GM23338 (cell line): ENCODE measurements around the gene REPIN1. TPM values are rescaled to one million over a fixed set of nuclear protein-coding genes. Genes with fewer than 3 reads are reported as not detected.

ENCODE experiments used
- ATAC-seq: fragments of 200-7000 bp; cut with Tn5 transposase; 3 replicates; pipeline ENCODE4 v1.9.1; 2020
- DNase-seq: peaks from one replicate; pipeline ENCODE4 v3.0.0-alpha.2; 2015; ENCODE audit warnings: low spot score
- H2AFZ ChIP-seq: fragments of 200-600 bp; sonication (generic); 2 replicates; pipeline ENCODE4 v1.8.0; 2016; ENCODE audit warnings: antibody characterized with exemption, mild to moderate bottlenecking, moderate library complexity
- H3F3A ChIP-seq: fragments of 200-600 bp; sonication (generic); replicated peaks from 2 replicates; pipeline ENCODE4 v1.8.0; 2017; ENCODE audit warnings: antibody characterized with exemption, mixed run types, low read depth
- H3K27ac ChIP-seq: fragments of 200-600 bp; sonication (generic); 2 replicates; pipeline ENCODE4 v1.6.1; 2016; ENCODE audit warnings: low read depth
- H3K27me3 ChIP-seq: fragments of 200-600 bp; sonication (generic); 2 replicates; pipeline ENCODE4 v1.8.0; 2016; ENCODE audit warnings: mild to moderate bottlenecking, mixed run types, moderate library complexity; ENCODE audit not compliant: insufficient read depth
- H3K36me3 ChIP-seq: fragments of 200-600 bp; sonication (generic); 2 replicates; pipeline ENCODE4 v1.8.0; 2016; ENCODE audit warnings: mild to moderate bottlenecking; ENCODE audit not compliant: insufficient read depth
- H3K4me1 ChIP-seq: fragments of 200-600 bp; sonication (generic); 2 replicates; pipeline ENCODE4 v1.8.0; 2016; ENCODE audit warnings: mild to moderate bottlenecking, moderate library complexity; ENCODE audit not compliant: insufficient read depth
- H3K4me2 ChIP-seq: fragments of 200-600 bp; sonication (generic); 2 replicates; pipeline ENCODE4 v1.7.1; 2017; ENCODE audit warnings: mixed run types
- H3K4me3 ChIP-seq: fragments of 200-600 bp; sonication (generic); 2 replicates; pipeline ENCODE4 v1.6.1; 2016; ENCODE audit warnings: mixed run types
- H3K79me2 ChIP-seq: fragments of 200-600 bp; sonication (generic); replicated peaks from 2 replicates; pipeline ENCODE4 v1.8.0; 2017; ENCODE audit warnings: mild to moderate bottlenecking; ENCODE audit not compliant: insufficient read depth
- H3K9me2 ChIP-seq: fragments of 200-600 bp; sonication (generic); 2 replicates; pipeline ENCODE4 v1.8.0; 2017; ENCODE audit not compliant: insufficient read depth
- H4K20me1 ChIP-seq: fragments of 200-600 bp; sonication (generic); replicated peaks from 2 replicates; pipeline ENCODE4 v1.8.0; 2017; ENCODE audit warnings: mild to moderate bottlenecking; ENCODE audit not compliant: insufficient read depth
- H3K27ac Mint-ChIP-seq: 2 replicates; pipeline ENCODE4 v1.8.0; 2020; ENCODE audit warnings: inconsistent platforms, mild to moderate bottlenecking, moderate library complexity, mixed read lengths
- H3K27me3 Mint-ChIP-seq: 3 replicates; pipeline ENCODE4 v1.8.0; 2022; ENCODE audit warnings: low read depth, mild to moderate bottlenecking, moderate library complexity, mixed read lengths, inconsistent platforms; ENCODE audit not compliant: insufficient read depth, poor library complexity
- H3K36me3 Mint-ChIP-seq: 3 replicates; pipeline ENCODE4 v1.8.0; 2021; ENCODE audit warnings: low read depth, mild to moderate bottlenecking, inconsistent platforms, moderate library complexity, mixed read lengths
- H3K4me1 Mint-ChIP-seq: 3 replicates; pipeline ENCODE4 v1.8.0; 2020; ENCODE audit warnings: mild to moderate bottlenecking, inconsistent platforms, mixed read lengths
- H3K4me3 Mint-ChIP-seq: 3 replicates; pipeline ENCODE4 v1.8.0; 2021; ENCODE audit warnings: moderate library complexity, mild to moderate bottlenecking, inconsistent platforms, mixed read lengths
- H3K9me3 Mint-ChIP-seq: 3 replicates; pipeline ENCODE4 v1.8.0; 2020; ENCODE audit warnings: moderate library complexity, mild to moderate bottlenecking, inconsistent platforms, mixed read lengths
- CREB1 ChIP-seq: fragments of 250-450 bp; sonication (Bioruptor Pico); IDR thresholded peaks from 2 replicates; pipeline ENCODE4 v1.5.0; 2020; ENCODE audit warnings: low read depth, mild to moderate bottlenecking, moderate library complexity
- ETS1 ChIP-seq: IDR thresholded peaks from 2 replicates; pipeline ENCODE4 v1.6.1; 2016; ENCODE audit warnings: antibody characterized with exemption
- EZH2 ChIP-seq: fragments of 200-600 bp; sonication (generic); IDR thresholded peaks from one replicate; pipeline ENCODE4 v1.8.0; 2017; ENCODE audit warnings: antibody characterized with exemption, mild to moderate bottlenecking, low read depth; ENCODE audit not compliant: unreplicated experiment
- EZH2phosphoT487 ChIP-seq: fragments of 200-600 bp; sonication (generic); IDR thresholded peaks from one replicate; pipeline ENCODE4 v1.8.1; 2018; ENCODE audit warnings: antibody characterized with exemption; ENCODE audit not compliant: unreplicated experiment
- JUNB ChIP-seq: IDR thresholded peaks from one replicate; pipeline ENCODE4 v1.6.1; 2016; ENCODE audit warnings: antibody characterized with exemption; ENCODE audit not compliant: unreplicated experiment
- NANOG ChIP-seq: IDR thresholded peaks from 2 replicates; pipeline ENCODE4 v1.6.1; 2016; ENCODE audit warnings: antibody characterized with exemption, borderline replicate concordance
- POLR2AphosphoS5 ChIP-seq: IDR thresholded peaks from 2 replicates; pipeline ENCODE4 v1.6.1; 2016; ENCODE audit warnings: antibody characterized with exemption, low read depth
- STAT1 ChIP-seq: IDR thresholded peaks from one replicate; pipeline ENCODE4 v1.6.1; 2016; ENCODE audit warnings: antibody characterized with exemption; ENCODE audit not compliant: unreplicated experiment
- ZNF114 ChIP-seq: fragments of 250-450 bp; sonication (Bioruptor Pico); IDR thresholded peaks from 2 replicates; pipeline ENCODE4 v1.5.0; 2020; ENCODE audit warnings: mild to moderate bottlenecking, moderate library complexity
- ZNF331 ChIP-seq: fragments of 250-450 bp; sonication (Bioruptor Pico); IDR thresholded peaks from 2 replicates; pipeline ENCODE4 v1.5.0; 2020; ENCODE audit warnings: low read depth, mild to moderate bottlenecking, moderate library complexity
- polyA plus RNA-seq: library from polyadenylated mRNA; unstranded; fragments of >200 nt; fragmentation: Nextera tagmentation; extraction: Ambion mirVana; gene quantifications from 2 replicates; pipeline ENCODE4 v1.2.1, GENCODE V29; 2016
- total RNA-seq: library from RNA; depleted of rRNA; stranded (reverse); fragments of >200 nt; shearing (Covaris generic); gene quantifications from 2 replicates; pipeline ENCODE4 v1.2.3, GENCODE V29; 2014
- TF ChIP-seq, protein P1 (sequence below): IDR thresholded peaks from one replicate; pipeline ENCODE4 v1.6.1; 2018; ENCODE audit warnings: antibody characterized with exemption; ENCODE audit not compliant: unreplicated experiment
- TF ChIP-seq, protein P2 (sequence below): fragments of 250-450 bp; sonication (Bioruptor Pico); IDR thresholded peaks from 2 replicates; pipeline ENCODE4 v1.5.0; 2020; ENCODE audit warnings: mild to moderate bottlenecking, moderate library complexity
- TF ChIP-seq, protein P3 (sequence below), 2 experiments: fragments of 200-600 bp in 1 of 2; sonication (generic) in 1 of 2; conservative IDR thresholded peaks; 2 replicates each; pipeline versions ENCODE4 v1.5.1 to v1.6.1; 2016 to 2017; ENCODE audit warnings: antibody characterized with exemption in 2 of 2, low read depth in 2 of 2, mild to moderate bottlenecking in 2 of 2, moderate library complexity in 1 of 2

The REPIN1 gene
- total and polyA plus RNA-seq, 2 experiments from 2014 or later = 29.8 to 156 TPM

GRCh38 chr7:150405584-150406311 lies 37.1 kb downstream of the REPIN1 start:
- Mint-ChIP-seq H3K27ac (peak overlapping the region; percentile 88), H3K9me3 (no peaks in the 10 kb centered on the region), H3K27me3 (peaks cover 37% of the 10 kb centered on the region), H3K4me3 (peak overlapping the region; percentile 81), H3K4me1 (peaks cover 65% of the 10 kb centered on the region), H3K36me3 (peaks cover 30% of the 10 kb centered on the region)
- Histone ChIP-seq H3K4me3 (peak overlapping the region; percentile 75), H3K4me1 (peaks cover 47% of the 10 kb centered on the region), H3K4me2 (peak overlapping the region; percentile 95), H3K36me3 (peaks cover 5% of the 10 kb centered on the region; the same call in 1 of the 2 replicates), H4K20me1 (no peaks in the 10 kb centered on the region; the same call in 1 of the 2 replicates), H3K9me2 (no peaks in the 10 kb centered on the region), H3K27me3 (no peaks in the 10 kb centered on the region), H3F3A (peaks cover 43% of the 10 kb centered on the region), H2AFZ (peak overlapping the region; percentile 69), H3K79me2 (peaks cover 26% of the 10 kb centered on the region), H3K27ac (peak overlapping the region; percentile 81; the same call in 1 of the 2 replicates)
- no peak for TF ChIP-seq STAT1
- no peak for TF ChIP-seq JUNB
- TF ChIP-seq, protein P1, sequence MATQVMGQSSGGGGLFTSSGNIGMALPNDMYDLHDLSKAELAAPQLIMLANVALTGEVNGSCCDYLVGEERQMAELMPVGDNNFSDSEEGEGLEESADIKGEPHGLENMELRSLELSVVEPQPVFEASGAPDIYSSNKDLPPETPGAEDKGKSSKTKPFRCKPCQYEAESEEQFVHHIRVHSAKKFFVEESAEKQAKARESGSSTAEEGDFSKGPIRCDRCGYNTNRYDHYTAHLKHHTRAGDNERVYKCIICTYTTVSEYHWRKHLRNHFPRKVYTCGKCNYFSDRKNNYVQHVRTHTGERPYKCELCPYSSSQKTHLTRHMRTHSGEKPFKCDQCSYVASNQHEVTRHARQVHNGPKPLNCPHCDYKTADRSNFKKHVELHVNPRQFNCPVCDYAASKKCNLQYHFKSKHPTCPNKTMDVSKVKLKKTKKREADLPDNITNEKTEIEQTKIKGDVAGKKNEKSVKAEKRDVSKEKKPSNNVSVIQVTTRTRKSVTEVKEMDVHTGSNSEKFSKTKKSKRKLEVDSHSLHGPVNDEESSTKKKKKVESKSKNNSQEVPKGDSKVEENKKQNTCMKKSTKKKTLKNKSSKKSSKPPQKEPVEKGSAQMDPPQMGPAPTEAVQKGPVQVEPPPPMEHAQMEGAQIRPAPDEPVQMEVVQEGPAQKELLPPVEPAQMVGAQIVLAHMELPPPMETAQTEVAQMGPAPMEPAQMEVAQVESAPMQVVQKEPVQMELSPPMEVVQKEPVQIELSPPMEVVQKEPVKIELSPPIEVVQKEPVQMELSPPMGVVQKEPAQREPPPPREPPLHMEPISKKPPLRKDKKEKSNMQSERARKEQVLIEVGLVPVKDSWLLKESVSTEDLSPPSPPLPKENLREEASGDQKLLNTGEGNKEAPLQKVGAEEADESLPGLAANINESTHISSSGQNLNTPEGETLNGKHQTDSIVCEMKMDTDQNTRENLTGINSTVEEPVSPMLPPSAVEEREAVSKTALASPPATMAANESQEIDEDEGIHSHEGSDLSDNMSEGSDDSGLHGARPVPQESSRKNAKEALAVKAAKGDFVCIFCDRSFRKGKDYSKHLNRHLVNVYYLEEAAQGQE = no peak
- TF ChIP-seq NANOG = no peak
- no peak for TF ChIP-seq ZNF114 (CRISPR knock-in tag)
- no peak for TF ChIP-seq EZH2
- TF ChIP-seq CREB1 (CRISPR knock-in tag) = no peak
- no peak for TF ChIP-seq EZH2phosphoT487
- TF ChIP-seq, protein P2, sequence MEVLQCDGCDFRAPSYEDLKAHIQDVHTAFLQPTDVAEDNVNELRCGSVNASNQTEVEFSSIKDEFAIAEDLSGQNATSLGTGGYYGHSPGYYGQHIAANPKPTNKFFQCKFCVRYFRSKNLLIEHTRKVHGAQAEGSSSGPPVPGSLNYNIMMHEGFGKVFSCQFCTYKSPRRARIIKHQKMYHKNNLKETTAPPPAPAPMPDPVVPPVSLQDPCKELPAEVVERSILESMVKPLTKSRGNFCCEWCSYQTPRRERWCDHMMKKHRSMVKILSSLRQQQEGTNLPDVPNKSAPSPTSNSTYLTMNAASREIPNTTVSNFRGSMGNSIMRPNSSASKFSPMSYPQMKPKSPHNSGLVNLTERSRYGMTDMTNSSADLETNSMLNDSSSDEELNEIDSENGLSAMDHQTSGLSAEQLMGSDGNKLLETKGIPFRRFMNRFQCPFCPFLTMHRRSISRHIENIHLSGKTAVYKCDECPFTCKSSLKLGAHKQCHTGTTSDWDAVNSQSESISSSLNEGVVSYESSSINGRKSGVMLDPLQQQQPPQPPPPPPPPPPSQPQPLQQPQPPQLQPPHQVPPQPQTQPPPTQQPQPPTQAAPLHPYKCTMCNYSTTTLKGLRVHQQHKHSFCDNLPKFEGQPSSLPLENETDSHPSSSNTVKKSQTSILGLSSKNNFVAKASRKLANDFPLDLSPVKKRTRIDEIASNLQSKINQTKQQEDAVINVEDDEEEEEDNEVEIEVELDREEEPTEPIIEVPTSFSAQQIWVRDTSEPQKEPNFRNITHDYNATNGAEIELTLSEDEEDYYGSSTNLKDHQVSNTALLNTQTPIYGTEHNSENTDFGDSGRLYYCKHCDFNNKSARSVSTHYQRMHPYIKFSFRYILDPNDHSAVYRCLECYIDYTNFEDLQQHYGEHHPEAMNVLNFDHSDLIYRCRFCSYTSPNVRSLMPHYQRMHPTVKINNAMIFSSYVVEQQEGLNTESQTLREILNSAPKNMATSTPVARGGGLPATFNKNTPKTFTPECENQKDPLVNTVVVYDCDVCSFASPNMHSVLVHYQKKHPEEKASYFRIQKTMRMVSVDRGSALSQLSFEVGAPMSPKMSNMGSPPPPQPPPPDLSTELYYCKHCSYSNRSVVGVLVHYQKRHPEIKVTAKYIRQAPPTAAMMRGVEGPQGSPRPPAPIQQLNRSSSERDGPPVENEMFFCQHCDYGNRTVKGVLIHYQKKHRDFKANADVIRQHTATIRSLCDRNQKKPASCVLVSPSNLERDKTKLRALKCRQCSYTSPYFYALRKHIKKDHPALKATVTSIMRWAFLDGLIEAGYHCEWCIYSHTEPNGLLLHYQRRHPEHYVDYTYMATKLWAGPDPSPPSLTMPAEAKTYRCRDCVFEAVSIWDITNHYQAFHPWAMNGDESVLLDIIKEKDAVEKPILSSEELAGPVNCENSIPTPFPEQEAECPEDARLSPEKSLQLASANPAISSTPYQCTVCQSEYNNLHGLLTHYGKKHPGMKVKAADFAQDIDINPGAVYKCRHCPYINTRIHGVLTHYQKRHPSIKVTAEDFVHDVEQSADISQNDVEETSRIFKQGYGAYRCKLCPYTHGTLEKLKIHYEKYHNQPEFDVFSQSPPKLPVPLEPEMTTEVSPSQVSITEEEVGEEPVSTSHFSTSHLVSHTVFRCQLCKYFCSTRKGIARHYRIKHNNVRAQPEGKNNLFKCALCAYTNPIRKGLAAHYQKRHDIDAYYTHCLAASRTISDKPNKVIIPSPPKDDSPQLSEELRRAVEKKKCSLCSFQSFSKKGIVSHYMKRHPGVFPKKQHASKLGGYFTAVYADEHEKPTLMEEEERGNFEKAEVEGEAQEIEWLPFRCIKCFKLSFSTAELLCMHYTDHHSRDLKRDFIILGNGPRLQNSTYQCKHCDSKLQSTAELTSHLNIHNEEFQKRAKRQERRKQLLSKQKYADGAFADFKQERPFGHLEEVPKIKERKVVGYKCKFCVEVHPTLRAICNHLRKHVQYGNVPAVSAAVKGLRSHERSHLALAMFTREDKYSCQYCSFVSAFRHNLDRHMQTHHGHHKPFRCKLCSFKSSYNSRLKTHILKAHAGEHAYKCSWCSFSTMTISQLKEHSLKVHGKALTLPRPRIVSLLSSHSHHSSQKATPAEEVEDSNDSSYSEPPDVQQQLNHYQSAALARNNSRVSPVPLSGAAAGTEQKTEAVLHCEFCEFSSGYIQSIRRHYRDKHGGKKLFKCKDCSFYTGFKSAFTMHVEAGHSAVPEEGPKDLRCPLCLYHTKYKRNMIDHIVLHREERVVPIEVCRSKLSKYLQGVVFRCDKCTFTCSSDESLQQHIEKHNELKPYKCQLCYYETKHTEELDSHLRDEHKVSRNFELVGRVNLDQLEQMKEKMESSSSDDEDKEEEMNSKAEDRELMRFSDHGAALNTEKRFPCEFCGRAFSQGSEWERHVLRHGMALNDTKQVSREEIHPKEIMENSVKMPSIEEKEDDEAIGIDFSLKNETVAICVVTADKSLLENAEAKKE (CRISPR knock-in tag) = no peak
- TF ChIP-seq ETS1 = no peak
- TF ChIP-seq, protein P3, sequence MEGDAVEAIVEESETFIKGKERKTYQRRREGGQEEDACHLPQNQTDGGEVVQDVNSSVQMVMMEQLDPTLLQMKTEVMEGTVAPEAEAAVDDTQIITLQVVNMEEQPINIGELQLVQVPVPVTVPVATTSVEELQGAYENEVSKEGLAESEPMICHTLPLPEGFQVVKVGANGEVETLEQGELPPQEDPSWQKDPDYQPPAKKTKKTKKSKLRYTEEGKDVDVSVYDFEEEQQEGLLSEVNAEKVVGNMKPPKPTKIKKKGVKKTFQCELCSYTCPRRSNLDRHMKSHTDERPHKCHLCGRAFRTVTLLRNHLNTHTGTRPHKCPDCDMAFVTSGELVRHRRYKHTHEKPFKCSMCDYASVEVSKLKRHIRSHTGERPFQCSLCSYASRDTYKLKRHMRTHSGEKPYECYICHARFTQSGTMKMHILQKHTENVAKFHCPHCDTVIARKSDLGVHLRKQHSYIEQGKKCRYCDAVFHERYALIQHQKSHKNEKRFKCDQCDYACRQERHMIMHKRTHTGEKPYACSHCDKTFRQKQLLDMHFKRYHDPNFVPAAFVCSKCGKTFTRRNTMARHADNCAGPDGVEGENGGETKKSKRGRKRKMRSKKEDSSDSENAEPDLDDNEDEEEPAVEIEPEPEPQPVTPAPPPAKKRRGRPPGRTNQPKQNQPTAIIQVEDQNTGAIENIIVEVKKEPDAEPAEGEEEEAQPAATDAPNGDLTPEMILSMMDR (conservative IDR thresholded peaks at IDR 0.05; ENCODE audit: low read depth in 2 of 2) = no peak
- TF ChIP-seq POLR2AphosphoS5 = no peak
- no peak for TF ChIP-seq ZNF331
- ATAC-seq (peak; percentile 20), DNase-seq (peak; percentile 78)
